Endothelial cell (in vitro differentiated cells): ENCODE data around the gene PPT1. TPM values are rescaled to one million over a fixed set of nuclear protein-coding genes. Genes with fewer than 3 reads are reported as not detected.

ENCODE experiments used
- total RNA-seq: library from RNA; stranded (reverse); fragmentation: NEBNext Ultra II Directional; extraction: Animal tissue kit (Norgen Biotek cat#: 25700); gene quantifications from one replicate; pipeline ENCODE4 v1.2.1, GENCODE V29; 2021; ENCODE audit not compliant: unreplicated experiment

PPT1 gene
- total RNA-seq, 1 donor from 2014 or later: 52.7 TPM

Other genes with a start within 250 kb of the PPT1 start
- 16.1 TPM for gene TRIT1, start 213.7 kb downstream of the PPT1 start, total RNA-seq
- gene MYCL, start 195.3 kb downstream of the PPT1 start, total RNA-seq: 20.1 TPM
- gene MFSD2A, start 142.1 kb downstream of the PPT1 start, total RNA-seq: 1.6 TPM
- 378 TPM for gene CAP1, start 56.5 kb downstream of the PPT1 start, total RNA-seq
- 18.0 TPM for gene RLF, start 64.1 kb upstream of the PPT1 start, total RNA-seq
- 0.54 TPM for gene TMCO2, start 150.7 kb upstream of the PPT1 start, total RNA-seq
- gene ZMPSTE24, start 161.0 kb upstream of the PPT1 start, total RNA-seq: 32.9 TPM
- 5.4 TPM for gene COL9A2, start 220.0 kb upstream of the PPT1 start, total RNA-seq